Adrenal gland (tissue), 5 donors: ENCODE measurements around the gene THSD4.

Experiments
- POLR2A ChIP-seq, 2 donors: fragments of 450-650 bp; IDR thresholded peaks; one replicate each; pipeline ENCODE4 v1.6.1; 2017; ENCODE audit warnings: antibody characterized with exemption in 2 of 2, mild to moderate bottlenecking in 2 of 2, moderate library complexity in 1 of 2
- TF ChIP-seq, protein P1 (sequence below), 6 experiments: fragments of 450-650 bp in 4 of 6; fragments of 200-600 bp in 2 of 6; sonication (generic) in 1 of 6; IDR thresholded peaks; 1 replicate in 5 of 6; 2 replicates in 1 of 6; pipeline versions ENCODE4 v1.5.1 to v1.8.0; 2016 to 2021; ENCODE audit warnings: antibody characterized with exemption in 6 of 6, mild to moderate bottlenecking in 2 of 6, moderate library complexity in 1 of 6
- donor health status: DM: no; HTN: no; CAD: no.

DNA sequence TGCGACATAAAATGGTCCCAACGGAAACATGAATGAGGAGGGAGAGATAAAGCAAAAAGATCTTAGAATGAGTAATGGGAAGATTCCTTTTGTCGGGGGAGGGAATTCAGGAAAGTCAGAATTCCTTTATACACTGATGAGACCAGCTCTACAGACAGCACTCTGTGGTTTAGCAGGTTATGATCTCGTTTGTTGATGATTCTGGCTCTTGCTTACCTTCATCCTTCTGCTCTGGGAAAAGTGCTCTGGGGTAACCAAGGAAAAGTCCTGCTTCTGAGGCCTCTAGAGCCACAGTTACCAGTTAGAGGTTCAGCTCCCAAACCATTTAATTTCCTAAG, 544.4 kb downstream of the THSD4 start:
- no peak for TF ChIP-seq POLR2A (IDR thresholded peaks at IDR 0.05)
- TF ChIP-seq, protein P1, sequence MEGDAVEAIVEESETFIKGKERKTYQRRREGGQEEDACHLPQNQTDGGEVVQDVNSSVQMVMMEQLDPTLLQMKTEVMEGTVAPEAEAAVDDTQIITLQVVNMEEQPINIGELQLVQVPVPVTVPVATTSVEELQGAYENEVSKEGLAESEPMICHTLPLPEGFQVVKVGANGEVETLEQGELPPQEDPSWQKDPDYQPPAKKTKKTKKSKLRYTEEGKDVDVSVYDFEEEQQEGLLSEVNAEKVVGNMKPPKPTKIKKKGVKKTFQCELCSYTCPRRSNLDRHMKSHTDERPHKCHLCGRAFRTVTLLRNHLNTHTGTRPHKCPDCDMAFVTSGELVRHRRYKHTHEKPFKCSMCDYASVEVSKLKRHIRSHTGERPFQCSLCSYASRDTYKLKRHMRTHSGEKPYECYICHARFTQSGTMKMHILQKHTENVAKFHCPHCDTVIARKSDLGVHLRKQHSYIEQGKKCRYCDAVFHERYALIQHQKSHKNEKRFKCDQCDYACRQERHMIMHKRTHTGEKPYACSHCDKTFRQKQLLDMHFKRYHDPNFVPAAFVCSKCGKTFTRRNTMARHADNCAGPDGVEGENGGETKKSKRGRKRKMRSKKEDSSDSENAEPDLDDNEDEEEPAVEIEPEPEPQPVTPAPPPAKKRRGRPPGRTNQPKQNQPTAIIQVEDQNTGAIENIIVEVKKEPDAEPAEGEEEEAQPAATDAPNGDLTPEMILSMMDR (IDR thresholded peaks at IDR 0.05) = no peak
